ENCODE results near the gene BRD1.

The BRD1 gene

GRCh38 chr22:49728570-49729271, 99.0 kb downstream of the BRD1 start:
- no peak for DNase-seq (ENCODE audit: low read depth, low spot score)

DNA sequence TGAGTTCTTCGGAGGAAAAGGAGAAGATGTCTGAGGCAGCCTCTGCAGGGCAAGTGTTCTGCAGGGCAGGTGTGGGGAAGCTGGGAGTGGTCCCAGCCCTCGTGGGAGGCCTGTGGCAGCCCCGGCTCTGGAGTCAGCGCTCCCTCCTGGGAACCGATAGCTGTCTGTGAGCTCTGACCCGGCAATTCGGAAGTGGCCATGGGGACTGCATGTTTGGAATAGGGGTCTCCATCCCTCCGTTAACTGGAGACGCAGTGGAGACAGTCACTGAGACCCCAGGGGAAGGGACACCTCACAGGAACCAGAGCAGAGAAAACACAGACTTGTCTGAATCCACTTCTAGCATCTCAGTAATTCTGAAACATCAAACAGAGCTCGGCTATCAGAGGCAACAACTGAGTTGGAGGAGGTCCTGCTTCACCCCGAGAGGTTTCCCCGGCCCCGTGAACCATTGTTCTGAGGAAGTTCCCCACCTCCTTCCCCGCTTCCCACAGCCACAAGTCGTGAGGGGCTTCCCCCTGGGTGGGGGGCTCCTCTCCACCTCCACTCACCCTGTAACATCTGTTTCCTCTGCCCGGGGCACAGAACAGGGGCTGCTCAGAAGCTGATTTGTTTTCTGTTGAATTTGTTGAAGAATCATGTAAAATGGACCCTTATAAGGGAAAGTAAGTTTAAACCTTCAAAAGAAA, 99.6 kb downstream of the BRD1 start:
- no peak for DNase-seq (ENCODE audit: low read depth, low spot score)

DNA sequence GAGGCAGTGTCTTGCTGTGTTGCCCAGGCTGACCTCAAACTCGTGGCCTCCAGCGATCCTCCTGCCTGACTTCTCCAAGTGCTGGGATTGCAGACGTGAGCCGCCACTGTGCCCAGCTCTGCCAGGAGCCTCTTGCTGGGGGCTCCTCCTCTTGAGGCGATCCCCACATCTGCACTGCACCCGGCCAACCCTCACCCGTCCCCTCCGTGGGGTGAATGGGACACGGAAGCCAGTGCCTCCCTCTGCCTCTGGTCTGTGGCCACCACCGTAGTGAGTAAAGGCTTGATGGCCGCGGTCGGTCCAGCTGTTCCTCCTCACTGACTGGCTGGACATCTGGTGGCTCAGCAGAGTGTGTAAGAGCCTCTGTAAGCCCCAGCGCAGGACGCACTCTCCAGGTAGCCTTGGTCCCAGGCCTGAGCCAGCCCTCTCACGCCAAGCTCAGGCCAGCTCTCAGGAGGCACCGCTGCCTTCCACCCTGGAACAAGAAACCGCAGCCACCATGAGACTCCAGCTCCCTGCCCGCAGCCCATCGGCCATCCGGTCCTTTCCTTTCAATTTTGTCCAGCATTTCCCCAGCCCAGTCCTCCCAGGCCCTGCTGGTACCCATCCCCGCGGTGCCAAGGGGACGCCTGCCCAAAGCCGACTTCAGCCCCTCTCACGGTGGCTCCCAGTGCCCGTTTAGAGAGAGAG, 100.3 kb downstream of the BRD1 start:
- no peak for DNase-seq (ENCODE audit: low read depth, low spot score)

GRCh38 chr22:49726701-49727101, 101.0 kb downstream of the BRD1 start:
- DNase-seq (ENCODE audit: low read depth, low spot score), result no peak

DNA sequence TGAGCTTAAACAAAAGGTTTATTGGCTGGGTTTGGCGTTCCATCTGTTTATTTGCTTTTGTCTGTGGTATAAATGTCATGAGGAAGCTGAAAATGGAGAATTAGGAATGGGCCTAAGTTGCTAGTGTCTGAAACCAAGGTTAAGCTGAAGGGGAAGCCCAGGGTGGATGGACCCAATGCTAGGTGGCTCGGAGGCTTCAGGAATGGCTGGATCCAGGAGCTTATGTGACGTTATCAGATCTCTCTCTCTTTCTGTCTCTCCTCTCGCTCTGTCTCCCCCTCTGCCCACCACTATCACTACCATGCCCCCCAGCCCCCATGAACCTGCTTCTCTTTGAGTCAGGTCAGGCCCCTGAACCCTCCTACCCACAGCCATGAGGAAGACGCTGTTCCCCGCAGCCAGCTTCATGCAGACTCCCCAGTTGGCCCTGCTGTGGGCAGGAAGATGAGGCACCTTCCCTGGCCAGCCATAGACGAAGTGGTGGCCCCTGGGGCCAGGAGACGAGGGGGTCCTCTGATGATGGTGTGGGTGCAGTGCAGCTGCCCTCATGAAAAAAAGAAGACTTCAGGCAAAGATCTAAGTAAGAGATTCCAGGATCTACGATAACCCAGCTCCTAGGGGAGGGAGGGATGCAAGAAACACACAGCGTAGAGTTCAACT, 101.5 kb downstream of the BRD1 start:
- DNase-seq (ENCODE audit: low read depth, low spot score), result no peak

DNA sequence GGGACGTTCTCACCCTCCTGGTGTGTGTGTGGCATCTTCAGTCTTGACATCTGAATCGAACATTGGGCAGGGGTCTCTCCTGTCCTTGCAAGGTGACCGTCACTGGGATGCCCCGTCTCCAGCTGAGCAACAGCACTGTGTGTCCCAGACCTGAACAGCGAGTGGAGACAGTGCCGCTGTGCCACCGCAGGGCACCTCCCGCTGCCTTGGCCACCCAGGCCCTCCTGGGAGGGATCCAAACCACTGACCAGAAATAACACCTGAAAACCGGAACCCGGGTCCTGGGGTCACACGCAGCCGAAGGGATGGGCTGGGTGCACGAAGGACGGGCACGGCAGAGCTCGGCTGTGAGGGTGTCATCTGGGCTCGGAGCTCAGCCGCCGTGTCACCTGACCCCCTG, 102.2 kb downstream of the BRD1 start:
- DNase-seq (ENCODE audit: low read depth, low spot score), result no peak

GRCh38 chr22:49724893-49725489, 102.7 kb downstream of the BRD1 start:
- DNase-seq (ENCODE audit: low read depth, low spot score), result peak; percentile 73

DNA sequence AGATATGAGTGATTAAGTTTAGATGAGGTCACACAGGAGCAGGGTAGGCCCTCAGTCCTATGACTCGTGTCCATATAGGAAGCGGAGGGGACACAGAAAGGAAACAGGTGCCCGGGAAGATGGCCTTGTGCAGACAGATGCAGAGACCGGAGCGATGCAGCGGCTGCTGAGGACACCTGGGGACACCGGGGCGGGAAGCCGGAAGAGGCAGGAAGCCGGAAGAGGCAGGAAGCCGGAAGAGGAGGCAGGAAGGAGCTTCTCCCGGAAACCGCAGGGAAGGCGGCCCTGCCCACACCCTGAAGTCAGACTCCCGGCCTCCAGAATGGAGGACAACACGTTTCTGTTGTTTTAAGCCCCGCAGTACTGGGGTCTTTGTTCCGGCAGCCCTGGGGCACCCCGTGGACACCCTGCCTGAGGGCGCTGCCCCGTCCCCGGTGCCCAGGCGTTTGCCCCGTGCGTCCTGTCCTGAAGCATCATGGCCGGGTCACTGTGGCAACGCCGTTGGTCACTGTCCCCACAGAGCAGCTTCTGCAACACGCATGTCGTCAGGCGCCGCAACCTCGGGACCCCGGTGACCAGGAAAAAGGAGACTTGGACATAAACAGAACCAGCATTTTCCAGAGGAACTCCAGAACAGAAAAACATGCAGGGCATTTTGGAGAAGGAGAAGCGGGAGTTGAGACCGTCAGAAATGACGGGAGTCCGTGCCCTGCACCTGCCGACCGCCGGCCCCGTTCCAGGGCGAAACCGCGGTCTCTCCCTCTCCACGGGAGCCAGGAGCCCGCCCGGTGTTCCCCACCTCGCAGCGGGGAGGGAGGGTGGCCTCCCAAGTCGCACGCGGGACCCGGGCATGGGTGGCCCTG, 103.4 kb downstream of the BRD1 start:
- no peak for DNase-seq (ENCODE audit: low read depth, low spot score)

GRCh38 chr22:49723478-49724029, 104.1 kb downstream of the BRD1 start:
- no peak for DNase-seq (ENCODE audit: low read depth, low spot score)

Data from astrocyte of the hippocampus (primary cell).